Astrocyte of the cerebellum (primary cell): ENCODE results near the gene GPR68.

Source experiments
- DNase-seq: peaks from one replicate; pipeline ENCODE4 v3.0.0-alpha.2; 2011; ENCODE audit warnings: low read depth
- H3K4me3 ChIP-seq: 2 replicates; pipeline ENCODE4 v1.5.1; 2011; ENCODE audit warnings: mild to moderate bottlenecking, low read depth, low read length, moderate library complexity
- CTCF ChIP-seq: IDR thresholded peaks from 2 replicates; pipeline ENCODE4 v1.5.1; 2012; ENCODE audit warnings: low read length, low read depth, moderate library complexity, mild to moderate bottlenecking; ENCODE audit errors: missing control alignments
- in situ Hi-C: cut with HindIII; loops from 2 replicates; pipeline ENCODE4 v1.10.0; 2017; ENCODE audit warnings: low sequenced_read_pairs

Gene GPR68

GRCh38 chr14:91256661-91257060 is 12.2 kb upstream of the GPR68 start:
- in situ Hi-C loops, result no loop called here
- DNase-seq, result no peak
- no peak for TF ChIP-seq CTCF

GRCh38 chr14:91255026-91255695 is 10.7 kb upstream of the GPR68 start:
- DNase-seq, result no peak
- no peak for TF ChIP-seq CTCF
- in situ Hi-C loops, result no loop called here
- no peak overlapping the region for H3K4me3 ChIP-seq

More at GRCh38 chr14:91256661-91257060, 12.2 kb upstream of the GPR68 start:
- no peak overlapping the region for H3K4me3 ChIP-seq

DNA sequence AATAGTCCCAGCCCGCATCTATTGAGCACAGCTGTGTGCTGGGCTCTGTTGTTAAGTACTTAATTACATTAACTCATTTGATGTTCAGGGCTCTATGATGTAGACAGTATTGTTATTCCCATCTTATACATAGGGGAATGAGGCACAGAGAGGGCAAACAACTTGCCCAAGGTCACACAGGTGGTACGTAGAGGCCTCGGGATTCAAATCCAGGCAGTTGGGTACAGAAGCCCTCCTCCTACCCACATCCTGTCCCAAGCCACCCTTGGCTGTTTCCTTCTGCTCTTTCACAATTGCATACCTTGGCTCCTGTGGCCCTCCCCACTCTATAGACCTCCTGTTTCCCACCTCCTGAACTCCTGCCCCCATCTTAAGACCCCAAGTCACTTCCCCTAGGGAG is 10.0 kb upstream of the GPR68 start:
- H3K4me3 ChIP-seq, result no peak overlapping the region
- no peak for DNase-seq
- in situ Hi-C loops, result no loop called here
- TF ChIP-seq CTCF, result no peak

- in situ Hi-C loops, result no loop called here
- peak overlapping the region; percentile 44 for H3K4me3 ChIP-seq
- TF ChIP-seq CTCF, result no peak
- no peak for DNase-seq
Measured at GRCh38 chr14:91253795-91254323, 9.4 kb upstream of the GPR68 start.

GRCh38 chr14:91252871-91253794 is 8.6 kb upstream of the GPR68 start:
- peak overlapping the region; percentile 44 for H3K4me3 ChIP-seq
- peak; percentile 27 for TF ChIP-seq CTCF
- DNase-seq, result no peak
- in situ Hi-C loops, result no loop called here

DNA sequence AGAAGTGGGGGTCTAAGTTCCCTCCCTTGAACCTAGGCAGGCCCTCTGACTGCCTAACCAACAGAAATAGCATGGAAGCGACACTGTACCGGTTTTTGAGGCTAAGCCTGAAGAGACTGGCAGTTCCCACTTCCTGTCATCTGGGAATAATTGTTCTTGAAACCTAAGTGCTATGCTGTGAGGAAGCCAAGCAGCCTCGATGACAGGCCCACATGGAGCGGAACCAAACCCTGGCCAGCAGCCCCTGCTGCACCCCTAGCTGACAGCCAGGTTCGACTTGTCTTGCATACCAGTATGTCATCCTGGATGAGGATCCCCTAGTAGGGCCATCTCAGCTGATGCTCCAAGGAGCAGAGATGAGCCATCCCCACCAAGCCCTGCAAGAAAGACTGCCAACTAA is 6.4 kb upstream of the GPR68 start:
- H3K4me3 ChIP-seq, result no peak overlapping the region
- TF ChIP-seq CTCF, result no peak
- in situ Hi-C loops, result no loop called here
- DNase-seq, result no peak
